ENCODE results near the gene STH. TPM values are rescaled to one million over a fixed set of nuclear protein-coding genes. Genes with fewer than 3 reads are reported as not detected.

Gene STH
- total RNA-seq, 2 donors from 2014 or later = not detected

DNA sequence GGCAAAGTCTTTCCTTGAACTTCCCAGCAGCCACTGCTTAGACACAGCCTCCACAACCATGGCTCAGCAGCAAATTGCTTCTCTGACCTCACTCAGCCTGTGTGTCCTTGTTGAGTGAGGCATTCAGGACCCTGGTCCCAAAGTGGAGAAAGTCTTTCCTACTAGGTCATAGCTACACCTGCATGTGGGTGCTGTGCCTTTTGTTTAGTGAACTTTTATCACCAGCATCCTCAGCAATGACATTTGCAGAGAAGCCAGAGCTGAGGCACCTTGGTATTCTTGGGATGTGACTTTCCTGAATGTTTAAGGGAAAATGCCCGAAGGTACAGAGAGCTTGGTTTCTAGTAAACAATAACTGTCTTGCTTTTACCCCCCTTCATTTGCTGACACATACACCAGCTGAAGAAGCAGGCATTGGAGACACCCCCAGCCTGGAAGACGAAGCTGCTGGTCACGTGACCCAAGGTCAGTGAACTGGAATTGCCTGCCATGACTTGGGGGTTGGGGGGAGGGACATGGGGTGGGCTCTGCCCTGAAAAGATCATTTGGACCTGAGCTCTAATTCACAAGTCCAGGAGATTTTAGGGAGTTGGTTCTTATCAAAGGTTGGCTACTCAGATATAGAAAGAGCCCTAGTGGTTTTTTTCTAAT is 20.9 kb upstream of the STH start:
- Histone ChIP-seq H3K9me3 (ENCODE audit: control insufficient read depth, low read length) (no peaks in the 10 kb centered on the region), H3K27ac (ENCODE audit: low read depth, low read length) (no peak overlapping the region), H3K4me1 (ENCODE audit: control insufficient read depth, insufficient read depth, low read length) (no peaks in the 10 kb centered on the region), H3K27me3 (ENCODE audit: control insufficient read depth, insufficient read depth, low read length, poor library complexity, severe bottlenecking) (no peaks in the 10 kb centered on the region), H3K4me3 (ENCODE audit: low read length) (no peak overlapping the region), H3K36me3 (ENCODE audit: control insufficient read depth, insufficient read depth, low read length) (no peaks in the 10 kb centered on the region), H3K9ac (ENCODE audit: extremely low read depth, low read length, poor library complexity, severe bottlenecking) (no peak overlapping the region)
- TF ChIP-seq, protein P1, sequence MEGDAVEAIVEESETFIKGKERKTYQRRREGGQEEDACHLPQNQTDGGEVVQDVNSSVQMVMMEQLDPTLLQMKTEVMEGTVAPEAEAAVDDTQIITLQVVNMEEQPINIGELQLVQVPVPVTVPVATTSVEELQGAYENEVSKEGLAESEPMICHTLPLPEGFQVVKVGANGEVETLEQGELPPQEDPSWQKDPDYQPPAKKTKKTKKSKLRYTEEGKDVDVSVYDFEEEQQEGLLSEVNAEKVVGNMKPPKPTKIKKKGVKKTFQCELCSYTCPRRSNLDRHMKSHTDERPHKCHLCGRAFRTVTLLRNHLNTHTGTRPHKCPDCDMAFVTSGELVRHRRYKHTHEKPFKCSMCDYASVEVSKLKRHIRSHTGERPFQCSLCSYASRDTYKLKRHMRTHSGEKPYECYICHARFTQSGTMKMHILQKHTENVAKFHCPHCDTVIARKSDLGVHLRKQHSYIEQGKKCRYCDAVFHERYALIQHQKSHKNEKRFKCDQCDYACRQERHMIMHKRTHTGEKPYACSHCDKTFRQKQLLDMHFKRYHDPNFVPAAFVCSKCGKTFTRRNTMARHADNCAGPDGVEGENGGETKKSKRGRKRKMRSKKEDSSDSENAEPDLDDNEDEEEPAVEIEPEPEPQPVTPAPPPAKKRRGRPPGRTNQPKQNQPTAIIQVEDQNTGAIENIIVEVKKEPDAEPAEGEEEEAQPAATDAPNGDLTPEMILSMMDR (conservative IDR thresholded peaks at IDR 0.05) = no peak
- 88 to 92% methylated on average over 2 to 3 of the region's 3 CpGs for WGBS, 2 experiments (ENCODE audit: insufficient coverage in 1 of 2, insufficient read length in 1 of 2)
- Mint-ChIP-seq H3K4me1 (no peaks in the 10 kb centered on the region), H3K36me3 (ENCODE audit: low read depth) (no peaks in the 10 kb centered on the region), H3K9me3 (no peaks in the 10 kb centered on the region), H3K27me3 (ENCODE audit: insufficient read depth) (peaks cover 3% of the 10 kb centered on the region), H3K27ac (no peak overlapping the region), H3K4me3 (no peak overlapping the region)
- no peak for DNase-seq

DNA sequence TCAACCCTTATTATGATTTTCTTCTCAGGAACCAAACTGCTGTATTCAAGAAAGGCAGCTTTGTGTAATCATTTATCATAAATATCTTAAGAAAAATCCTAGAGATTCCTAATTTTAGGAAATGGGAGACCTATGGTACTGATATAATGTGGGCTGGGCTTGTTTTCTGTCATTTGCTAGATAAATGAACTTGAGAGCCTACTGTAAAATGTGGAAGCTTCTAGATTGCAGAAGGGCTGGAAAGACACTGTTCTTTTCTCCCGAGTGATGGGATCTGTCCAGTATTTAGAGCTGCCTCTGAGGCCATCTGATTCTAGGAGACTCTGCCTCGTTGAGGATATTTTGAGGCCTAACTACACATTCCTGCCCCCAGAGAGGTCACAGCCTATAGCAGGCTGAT is 19.9 kb upstream of the STH start:
- no peaks in the 10 kb centered on the region for H3K27me3 Mint-ChIP-seq (ENCODE audit: insufficient read depth)
- Histone ChIP-seq H3K4me3 (ENCODE audit: low read length) (no peak overlapping the region), H3K36me3 (ENCODE audit: control insufficient read depth, insufficient read depth, low read length) (no peaks in the 10 kb centered on the region)

DNA sequence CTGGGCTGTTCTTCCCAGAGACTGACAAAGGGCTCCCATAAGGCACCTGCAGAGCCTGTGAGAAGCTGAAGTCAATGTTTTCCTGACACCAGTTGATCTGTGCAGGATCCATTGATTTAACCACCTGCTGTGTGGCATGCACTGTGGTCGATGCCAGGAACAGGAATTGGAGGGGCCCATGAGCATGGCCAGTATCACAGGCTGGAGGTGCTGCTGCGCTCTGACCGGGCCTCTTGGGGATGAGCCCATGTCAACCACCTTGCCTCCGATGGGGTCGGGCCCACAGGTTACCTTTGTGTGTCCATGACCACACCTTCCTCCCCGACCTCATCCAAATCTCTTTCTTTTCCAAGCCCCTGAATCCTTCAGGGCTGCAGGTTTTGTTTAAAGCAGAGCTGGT is 18.2 kb upstream of the STH start:
- H3K27me3 Mint-ChIP-seq (ENCODE audit: insufficient read depth) = no peaks in the 10 kb centered on the region
- Histone ChIP-seq H3K27ac (ENCODE audit: low read depth, low read length) (no peak overlapping the region), H3K36me3 (ENCODE audit: control insufficient read depth, insufficient read depth, low read length) (no peaks in the 10 kb centered on the region), H3K4me1 (ENCODE audit: control insufficient read depth, insufficient read depth, low read length) (no peaks in the 10 kb centered on the region), H3K9ac (ENCODE audit: extremely low read depth, low read length, poor library complexity, severe bottlenecking) (no peak overlapping the region), H3K9me3 (ENCODE audit: control insufficient read depth, low read length) (no peaks in the 10 kb centered on the region), H3K4me3 (ENCODE audit: low read length) (no peak overlapping the region), H3K27me3 (ENCODE audit: control insufficient read depth, insufficient read depth, low read length, poor library complexity, severe bottlenecking) (no peaks in the 10 kb centered on the region)
- no peak overlapping the region for H3K4me3 Mint-ChIP-seq
- H3K4me1 Mint-ChIP-seq = no peaks in the 10 kb centered on the region
- no peaks in the 10 kb centered on the region for H3K36me3 Mint-ChIP-seq (ENCODE audit: low read depth)
- no peaks in the 10 kb centered on the region for H3K9me3 Mint-ChIP-seq
- 86 to 88% methylated on average over 5 to 6 of the region's 6 CpGs for WGBS, 2 experiments (ENCODE audit: insufficient coverage in 1 of 2, insufficient read length in 1 of 2)
- no peak for DNase-seq
- TF ChIP-seq, protein P1 (conservative IDR thresholded peaks at IDR 0.05) = no peak
- no peak overlapping the region for H3K27ac Mint-ChIP-seq

More for the DNA sequence above, 19.9 kb upstream of the STH start:
- Mint-ChIP-seq H3K9me3 (no peaks in the 10 kb centered on the region), H3K27ac (no peak overlapping the region), H3K4me3 (no peak overlapping the region), H3K36me3 (ENCODE audit: low read depth) (no peaks in the 10 kb centered on the region), H3K4me1 (no peaks in the 10 kb centered on the region)
- WGBS, 2 experiments (ENCODE audit: insufficient coverage in 1 of 2, insufficient read length in 1 of 2) = 87 to 92% methylated on average over 2 of the region's 2 CpGs
- TF ChIP-seq, protein P1 (conservative IDR thresholded peaks at IDR 0.05) = no peak
- no peak overlapping the region for H3K27ac ChIP-seq (ENCODE audit: low read depth, low read length)
- no peaks in the 10 kb centered on the region for H3K4me1 ChIP-seq (ENCODE audit: control insufficient read depth, insufficient read depth, low read length)
- no peak for DNase-seq
- no peaks in the 10 kb centered on the region for H3K9me3 ChIP-seq (ENCODE audit: control insufficient read depth, low read length)
- H3K9ac ChIP-seq (ENCODE audit: extremely low read depth, low read length, poor library complexity, severe bottlenecking) = no peak overlapping the region
- H3K27me3 ChIP-seq (ENCODE audit: control insufficient read depth, insufficient read depth, low read length, poor library complexity, severe bottlenecking) = no peaks in the 10 kb centered on the region

Data from endodermal cell (in vitro differentiated cells).